Measurements from ENCODE around the gene C2CD2. TPM values are rescaled to one million over a fixed set of nuclear protein-coding genes. Genes with fewer than 3 reads are reported as not detected.

C2CD2 gene
- total and polyA plus RNA-seq, 2 donors (not counting 1 experiment from before 2014, with no cell fraction given) = 6.8 to 11.9 TPM

DNA sequence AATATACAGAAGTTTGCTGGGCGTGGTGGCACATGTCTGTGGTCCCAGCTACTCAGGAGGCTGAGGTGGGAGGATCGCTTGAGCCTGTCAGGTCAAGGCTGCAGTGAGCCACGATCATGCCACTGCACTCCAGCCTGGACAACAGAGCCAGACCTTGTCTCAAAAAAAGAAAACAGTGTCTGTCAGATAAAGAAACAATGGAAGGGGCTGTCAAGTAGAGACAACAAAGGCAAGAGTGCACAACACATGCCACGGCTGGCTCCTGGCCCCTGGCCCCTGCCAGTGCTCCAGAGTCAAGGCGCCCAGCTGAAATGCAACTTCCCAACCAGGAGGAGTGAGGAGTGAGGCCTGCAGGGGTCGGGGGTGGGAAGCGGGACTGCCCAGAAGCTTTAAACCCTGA is 107.3 kb downstream of the C2CD2 start:
- CTCF ChIA-PET = interaction anchor here (1.3 kb wide), 1 partner anchor 30 kb away, joined by 3 read pairs; no protein-coding TSS in a partner anchor
- no peak overlapping the region for H3K27ac ChIP-seq (ENCODE audit: low read length in 2 of 2)
- 94% methylated on average over 7 of the region's 7 CpGs for WGBS (ENCODE audit: insufficient coverage)

DNA sequence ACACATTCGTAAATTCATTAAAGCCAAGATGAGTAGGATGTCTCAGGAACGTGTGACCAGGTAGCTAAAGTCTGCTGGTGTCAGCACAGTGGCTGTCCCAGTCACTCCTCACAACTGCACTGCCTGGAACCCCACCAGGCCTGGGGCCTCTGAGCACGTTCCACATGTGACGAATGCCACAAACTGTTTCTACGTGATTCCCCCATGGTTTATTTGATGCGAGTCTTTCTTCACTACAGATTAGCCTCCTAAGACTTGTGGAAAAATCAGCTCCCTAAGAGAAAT is 107.8 kb downstream of the C2CD2 start:
- Histone ChIP-seq H3K4me2 (replicated peaks; ENCODE audit: low read depth, low read length, poor library complexity, severe bottlenecking) (no peak overlapping the region), H3K4me1 (ENCODE audit: control insufficient read depth in 2 of 2, insufficient read depth in 2 of 2, low read length in 2 of 2) (no peaks in the 10 kb centered on the region), H3K9me3 (ENCODE audit: control extremely low read depth in 1 of 3, control insufficient read depth in 2 of 3, insufficient read depth in 1 of 3, low read length in 2 of 3) (peaks cover 0 to 4% (median under 1%) of the 10 kb centered on the region in 3 donors), H3K27ac (ENCODE audit: low read length in 2 of 2) (no peak overlapping the region), H3K79me2 (ENCODE audit: control insufficient read depth, insufficient read depth, low read length) (no peaks in the 10 kb centered on the region), H3K4me3 (ENCODE audit: control extremely low read depth in 1 of 5, extremely low read depth in 1 of 5, insufficient read depth in 1 of 5, low read depth in 2 of 5, low read length in 4 of 5) (no peak overlapping the region), H3K9ac (ENCODE audit: low read length) (no peak overlapping the region), H4K20me1 (ENCODE audit: control insufficient read depth, insufficient read depth, low read length, poor library complexity, severe bottlenecking) (no peaks in the 10 kb centered on the region), H3K27me3 (replicated peaks in 1 of 4; ENCODE audit: control extremely low read depth in 1 of 4, control insufficient read depth in 3 of 4, insufficient read depth in 4 of 4, low read length in 3 of 4) (no peaks in the 10 kb centered on the region), H2AFZ (ENCODE audit: insufficient read depth, low read depth, low read length, poor library complexity, severe bottlenecking) (no peak overlapping the region), H3K36me3 (replicated peaks in 1 of 2; ENCODE audit: control extremely low read depth in 1 of 2, control insufficient read depth in 1 of 2, extremely low read depth in 1 of 2, insufficient read depth in 2 of 2, low read length in 1 of 2) (peaks cover 0 to 24% of the 10 kb centered on the region in 2 experiments)
- H3K27ac Mint-ChIP-seq = no peak overlapping the region
- no peaks in the 10 kb centered on the region for H3K27me3 Mint-ChIP-seq
- H3K9me3 Mint-ChIP-seq (ENCODE audit: insufficient read depth) = peaks cover 3% of the 10 kb centered on the region
- DNase-seq (no peak), ATAC-seq (ENCODE audit: low read depth) (no peak)
- peaks cover 1% of the 10 kb centered on the region for H3K4me1 Mint-ChIP-seq
- 96% methylated on average over 6 of the region's 6 CpGs for WGBS (ENCODE audit: insufficient coverage)
- CTCF ChIA-PET = interaction anchor here (1.3 kb wide), 1 partner anchor 29 kb away, joined by 3 read pairs; no protein-coding TSS in a partner anchor
- TF ChIP-seq EZH2 (IDR thresholded peaks at IDR 0.05; ENCODE audit: borderline replicate concordance, insufficient read depth, low read depth, low read length, poor library complexity, severe bottlenecking) = no peak
- TF ChIP-seq, protein P1, sequence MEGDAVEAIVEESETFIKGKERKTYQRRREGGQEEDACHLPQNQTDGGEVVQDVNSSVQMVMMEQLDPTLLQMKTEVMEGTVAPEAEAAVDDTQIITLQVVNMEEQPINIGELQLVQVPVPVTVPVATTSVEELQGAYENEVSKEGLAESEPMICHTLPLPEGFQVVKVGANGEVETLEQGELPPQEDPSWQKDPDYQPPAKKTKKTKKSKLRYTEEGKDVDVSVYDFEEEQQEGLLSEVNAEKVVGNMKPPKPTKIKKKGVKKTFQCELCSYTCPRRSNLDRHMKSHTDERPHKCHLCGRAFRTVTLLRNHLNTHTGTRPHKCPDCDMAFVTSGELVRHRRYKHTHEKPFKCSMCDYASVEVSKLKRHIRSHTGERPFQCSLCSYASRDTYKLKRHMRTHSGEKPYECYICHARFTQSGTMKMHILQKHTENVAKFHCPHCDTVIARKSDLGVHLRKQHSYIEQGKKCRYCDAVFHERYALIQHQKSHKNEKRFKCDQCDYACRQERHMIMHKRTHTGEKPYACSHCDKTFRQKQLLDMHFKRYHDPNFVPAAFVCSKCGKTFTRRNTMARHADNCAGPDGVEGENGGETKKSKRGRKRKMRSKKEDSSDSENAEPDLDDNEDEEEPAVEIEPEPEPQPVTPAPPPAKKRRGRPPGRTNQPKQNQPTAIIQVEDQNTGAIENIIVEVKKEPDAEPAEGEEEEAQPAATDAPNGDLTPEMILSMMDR (IDR thresholded peaks at IDR 0.05) = no peak
- H3K4me3 Mint-ChIP-seq = no peak overlapping the region
- POLR2A ChIA-PET = no interaction called here
- intact Hi-C loops (cut with micrococcal nuclease) = no loop called here

More for the DNA sequence above, 107.3 kb downstream of the C2CD2 start:
- ATAC-seq (ENCODE audit: low read depth) (no peak), DNase-seq (no peak)
- Histone ChIP-seq H3K36me3 (replicated peaks in 1 of 2; ENCODE audit: control extremely low read depth in 1 of 2, control insufficient read depth in 1 of 2, extremely low read depth in 1 of 2, insufficient read depth in 2 of 2, low read length in 1 of 2) (peaks cover 0 to 24% of the 10 kb centered on the region in 2 experiments), H2AFZ (ENCODE audit: insufficient read depth, low read depth, low read length, poor library complexity, severe bottlenecking) (no peak overlapping the region), H3K9ac (ENCODE audit: low read length) (no peak overlapping the region), H3K4me2 (replicated peaks; ENCODE audit: low read depth, low read length, poor library complexity, severe bottlenecking) (no peak overlapping the region), H3K79me2 (ENCODE audit: control insufficient read depth, insufficient read depth, low read length) (no peaks in the 10 kb centered on the region), H4K20me1 (ENCODE audit: control insufficient read depth, insufficient read depth, low read length, poor library complexity, severe bottlenecking) (no peaks in the 10 kb centered on the region), H3K4me1 (ENCODE audit: control insufficient read depth in 2 of 2, insufficient read depth in 2 of 2, low read length in 2 of 2) (no peaks in the 10 kb centered on the region), H3K9me3 (ENCODE audit: control extremely low read depth in 1 of 3, control insufficient read depth in 2 of 3, insufficient read depth in 1 of 3, low read length in 2 of 3) (no peaks in the 10 kb centered on the region), H3K27me3 (replicated peaks in 1 of 4; ENCODE audit: control extremely low read depth in 1 of 4, control insufficient read depth in 3 of 4, insufficient read depth in 4 of 4, low read length in 3 of 4) (no peaks in the 10 kb centered on the region), H3K4me3 (ENCODE audit: control extremely low read depth in 1 of 5, extremely low read depth in 1 of 5, insufficient read depth in 1 of 5, low read depth in 2 of 5, low read length in 4 of 5) (no peak overlapping the region)
- Mint-ChIP-seq H3K4me3 (no peak overlapping the region), H3K27me3 (no peaks in the 10 kb centered on the region), H3K4me1 (peaks cover 1% of the 10 kb centered on the region), H3K9me3 (ENCODE audit: insufficient read depth) (no peaks in the 10 kb centered on the region), H3K27ac (no peak overlapping the region)
- POLR2A ChIA-PET = no interaction called here
- intact Hi-C loops (cut with micrococcal nuclease) = no loop called here
- no peak for TF ChIP-seq EZH2 (IDR thresholded peaks at IDR 0.05; ENCODE audit: borderline replicate concordance, insufficient read depth, low read depth, low read length, poor library complexity, severe bottlenecking)
- TF ChIP-seq, protein P1 (IDR thresholded peaks at IDR 0.05) = no peak
